ENCODE results near the gene THSD4.

The THSD4 gene

DNA sequence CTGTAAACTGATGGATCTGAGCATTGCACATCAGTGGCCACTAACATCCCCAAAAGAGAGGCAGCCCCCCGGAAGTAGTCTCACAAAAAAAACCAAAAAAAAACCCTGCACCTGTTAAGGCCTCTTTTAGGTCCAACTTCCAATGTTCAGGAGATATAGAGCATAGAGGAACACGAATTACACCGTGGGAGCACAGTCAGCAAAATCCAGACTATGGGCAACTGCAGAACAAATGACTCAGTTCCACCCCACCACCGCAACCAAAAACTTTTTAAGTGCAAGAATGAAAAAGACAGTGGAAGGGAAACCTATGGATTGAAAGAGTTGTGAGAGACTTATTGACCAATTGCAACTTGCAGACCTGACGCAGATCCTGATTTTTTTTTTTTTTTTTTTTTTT lies 652.9 kb downstream of the THSD4 start:
- in situ Hi-C loops (cut with HindIII; ENCODE audit: low sequenced_read_pairs) = no loop called here
- no peak for DNase-seq (ENCODE audit: low read depth, low spot score)
- TF ChIP-seq, protein P1, sequence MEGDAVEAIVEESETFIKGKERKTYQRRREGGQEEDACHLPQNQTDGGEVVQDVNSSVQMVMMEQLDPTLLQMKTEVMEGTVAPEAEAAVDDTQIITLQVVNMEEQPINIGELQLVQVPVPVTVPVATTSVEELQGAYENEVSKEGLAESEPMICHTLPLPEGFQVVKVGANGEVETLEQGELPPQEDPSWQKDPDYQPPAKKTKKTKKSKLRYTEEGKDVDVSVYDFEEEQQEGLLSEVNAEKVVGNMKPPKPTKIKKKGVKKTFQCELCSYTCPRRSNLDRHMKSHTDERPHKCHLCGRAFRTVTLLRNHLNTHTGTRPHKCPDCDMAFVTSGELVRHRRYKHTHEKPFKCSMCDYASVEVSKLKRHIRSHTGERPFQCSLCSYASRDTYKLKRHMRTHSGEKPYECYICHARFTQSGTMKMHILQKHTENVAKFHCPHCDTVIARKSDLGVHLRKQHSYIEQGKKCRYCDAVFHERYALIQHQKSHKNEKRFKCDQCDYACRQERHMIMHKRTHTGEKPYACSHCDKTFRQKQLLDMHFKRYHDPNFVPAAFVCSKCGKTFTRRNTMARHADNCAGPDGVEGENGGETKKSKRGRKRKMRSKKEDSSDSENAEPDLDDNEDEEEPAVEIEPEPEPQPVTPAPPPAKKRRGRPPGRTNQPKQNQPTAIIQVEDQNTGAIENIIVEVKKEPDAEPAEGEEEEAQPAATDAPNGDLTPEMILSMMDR (IDR thresholded peaks at IDR 0.05; ENCODE audit: low read depth, low read length) = no peak
- H3K4me3 ChIP-seq (ENCODE audit: low read depth, low read length) = no peak overlapping the region

GRCh38 chr15:71773206-71773859 lies 658.1 kb downstream of the THSD4 start:
- no peak for DNase-seq (ENCODE audit: low read depth, low spot score)

DNA sequence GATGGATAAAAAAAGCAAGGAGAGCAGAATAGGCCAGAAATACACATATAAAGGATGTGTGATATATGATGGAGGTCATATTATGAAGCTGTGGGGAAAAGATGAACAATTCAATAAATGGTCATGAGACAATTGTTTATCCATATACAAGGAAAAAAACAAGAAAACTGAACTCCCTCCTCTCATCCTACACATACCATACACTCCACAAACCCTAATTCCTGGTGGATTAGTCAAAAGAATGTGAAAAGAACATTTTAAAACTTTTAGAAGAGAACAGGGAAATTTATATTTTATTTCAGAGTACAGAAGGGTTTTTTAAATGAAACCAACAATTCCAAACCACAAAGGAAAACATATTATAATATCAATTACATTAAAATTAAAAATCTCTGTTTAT lies 660.6 kb downstream of the THSD4 start:
- TF ChIP-seq, protein P1 (IDR thresholded peaks at IDR 0.05; ENCODE audit: low read depth, low read length) = no peak
- no peak overlapping the region for H3K4me3 ChIP-seq (ENCODE audit: low read depth, low read length)
- in situ Hi-C loops (cut with HindIII; ENCODE audit: low sequenced_read_pairs) = no loop called here
- no peak for DNase-seq (ENCODE audit: low read depth, low spot score)

More at GRCh38 chr15:71773206-71773859, 658.1 kb downstream of the THSD4 start:
- in situ Hi-C loops (cut with HindIII; ENCODE audit: low sequenced_read_pairs) = no loop called here
- TF ChIP-seq, protein P1 (IDR thresholded peaks at IDR 0.05; ENCODE audit: low read depth, low read length) = no peak
- no peak overlapping the region for H3K4me3 ChIP-seq (ENCODE audit: low read depth, low read length)

GRCh38 chr15:71776304-71776703 lies 661.0 kb downstream of the THSD4 start:
- DNase-seq (ENCODE audit: low read depth, low spot score) = no peak
- TF ChIP-seq, protein P1 (IDR thresholded peaks at IDR 0.05; ENCODE audit: low read depth, low read length) = no peak
- in situ Hi-C loops (cut with HindIII; ENCODE audit: low sequenced_read_pairs) = no loop called here
- H3K4me3 ChIP-seq (ENCODE audit: low read depth, low read length) = no peak overlapping the region

GRCh38 chr15:71777216-71777943 lies 662.1 kb downstream of the THSD4 start:
- no peak for DNase-seq (ENCODE audit: low read depth, low spot score)
- no peak overlapping the region for H3K4me3 ChIP-seq (ENCODE audit: low read depth, low read length)
- in situ Hi-C loops (cut with HindIII; ENCODE audit: low sequenced_read_pairs) = no loop called here
- TF ChIP-seq, protein P1 (IDR thresholded peaks at IDR 0.05; ENCODE audit: low read depth, low read length) = no peak

- DNase-seq (ENCODE audit: low read depth, low spot score) = no peak
- in situ Hi-C loops (cut with HindIII; ENCODE audit: low sequenced_read_pairs) = no loop called here
- TF ChIP-seq, protein P1 (IDR thresholded peaks at IDR 0.05; ENCODE audit: low read depth, low read length) = no peak
- no peak overlapping the region for H3K4me3 ChIP-seq (ENCODE audit: low read depth, low read length)
Measured at GRCh38 chr15:71779073-71779797, 664.0 kb downstream of the THSD4 start.
